GM12865 (cell line): ENCODE data around the gene FAF2.

Source experiments
- DNase-seq: peaks from one replicate; pipeline ENCODE4 v3.0.0; 2010; ENCODE audit warnings: low read depth
- H3K4me3 ChIP-seq: 2 replicates; pipeline ENCODE4 v1.5.1; 2011; ENCODE audit warnings: mild to moderate bottlenecking, low read depth, low read length, control low read depth
- CTCF ChIP-seq: IDR thresholded peaks from 2 replicates; pipeline ENCODE4 v1.5.1; 2011; ENCODE audit warnings: low read length, control low read depth, low read depth, inconsistent platforms; ENCODE audit not compliant: insufficient read depth; ENCODE audit errors: missing control alignments

Gene FAF2

GRCh38 chr5:176541338-176542134, 93.4 kb downstream of the FAF2 start:
- peak; percentile 64 for DNase-seq
- no peak for TF ChIP-seq CTCF
- H3K4me3 ChIP-seq: peak overlapping the region; percentile 2; the same call in 1 of the 2 replicates

- peak; percentile 55 for DNase-seq
- TF ChIP-seq CTCF: no peak
- peak overlapping the region; percentile 57 for H3K4me3 ChIP-seq
Observed at GRCh38 chr5:176542135-176542595, 94.0 kb downstream of the FAF2 start.

GRCh38 chr5:176542596-176543427, 94.6 kb downstream of the FAF2 start:
- peak; percentile 67 for DNase-seq
- TF ChIP-seq CTCF: peak; percentile 28
- peak overlapping the region; percentile 81 for H3K4me3 ChIP-seq

- DNase-seq: peak; percentile 88
- TF ChIP-seq CTCF: no peak
- H3K4me3 ChIP-seq: peak overlapping the region; percentile 81
Observed at GRCh38 chr5:176543428-176544182, 95.4 kb downstream of the FAF2 start.

- DNase-seq: no peak
- no peak for TF ChIP-seq CTCF
Observed at GRCh38 chr5:176545388-176545736, 97.2 kb downstream of the FAF2 start.

GRCh38 chr5:176545737-176546509, 97.7 kb downstream of the FAF2 start:
- DNase-seq: no peak
- TF ChIP-seq CTCF: no peak
- H3K4me3 ChIP-seq: no peak overlapping the region

More at GRCh38 chr5:176545388-176545736, 97.2 kb downstream of the FAF2 start:
- H3K4me3 ChIP-seq: no peak overlapping the region
